Osteocyte (in vitro differentiated cells): ENCODE results near the gene RASAL2. TPM values are rescaled to one million over a fixed set of nuclear protein-coding genes. Genes with fewer than 3 reads are reported as not detected.
"Not testable (repeated sequence)": the region's sequence is repeated elsewhere in the genome, so short reads cannot be mapped to it uniquely, and the experiment has no call there.

ENCODE experiments used
- DNase-seq: peaks from one replicate; pipeline ENCODE4 v3.0.0; 2021; ENCODE audit warnings: mixed read lengths; ENCODE audit not compliant: unreplicated experiment; ENCODE audit errors: extremely low spot score
- H3K27ac Mint-ChIP-seq: one replicate; pipeline ENCODE4 v1.8.0; 2021; ENCODE audit warnings: mild to moderate bottlenecking, mixed read lengths; ENCODE audit not compliant: unreplicated experiment
- H3K27me3 Mint-ChIP-seq: one replicate; pipeline ENCODE4 v1.8.0; 2021; ENCODE audit warnings: mixed read lengths; ENCODE audit not compliant: unreplicated experiment
- H3K36me3 Mint-ChIP-seq: one replicate; pipeline ENCODE4 v1.8.0; 2021; ENCODE audit warnings: mixed read lengths; ENCODE audit not compliant: unreplicated experiment
- H3K4me1 Mint-ChIP-seq: one replicate; pipeline ENCODE4 v1.8.0; 2021; ENCODE audit warnings: mixed read lengths; ENCODE audit not compliant: unreplicated experiment
- H3K4me3 Mint-ChIP-seq: one replicate; pipeline ENCODE4 v1.8.0; 2021; ENCODE audit warnings: mild to moderate bottlenecking, moderate library complexity, mixed read lengths; ENCODE audit not compliant: unreplicated experiment
- H3K9me3 Mint-ChIP-seq: one replicate; pipeline ENCODE4 v1.8.0; 2021; ENCODE audit warnings: mixed read lengths; ENCODE audit not compliant: unreplicated experiment
- CTCF ChIP-seq: fragments of 200-600 bp; sonication (generic); IDR thresholded peaks from 2 replicates; pipeline ENCODE4 v1.5.0; 2021; ENCODE audit warnings: antibody characterized with exemption, mild to moderate bottlenecking, moderate library complexity
- total RNA-seq: library from RNA; stranded (reverse); gene quantifications from 2 replicates; pipeline ENCODE4 v1.2.1, GENCODE V29; 2021

The RASAL2 gene
- total RNA-seq, 1 donor from 2014 or later, result 34.2 TPM

- H3K9me3 Mint-ChIP-seq, result no peaks in the 10 kb centered on the region
- H3K4me3 Mint-ChIP-seq, result peak overlapping the region; percentile 15
- no peaks in the 10 kb centered on the region for H3K27me3 Mint-ChIP-seq
- H3K36me3 Mint-ChIP-seq, result no peaks in the 10 kb centered on the region
- TF ChIP-seq CTCF, result peak; percentile 65
- H3K4me1 Mint-ChIP-seq, result peaks cover 41% of the 10 kb centered on the region
- DNase-seq, result no peak
- peak overlapping the region; percentile 86 for H3K27ac Mint-ChIP-seq
These were observed 250.7 kb downstream of the RASAL2 start for GRCh38 chr1:178344513-178345091.

- no peak for DNase-seq
- Mint-ChIP-seq H3K27me3 (no peaks in the 10 kb centered on the region), H3K4me1 (peaks cover 42% of the 10 kb centered on the region), H3K36me3 (no peaks in the 10 kb centered on the region), H3K27ac (peak overlapping the region; percentile 86), H3K9me3 (no peaks in the 10 kb centered on the region), H3K4me3 (no peak overlapping the region)
- no peak for TF ChIP-seq CTCF
These were observed 251.3 kb downstream of the RASAL2 start for GRCh38 chr1:178345238-178345637.

DNA sequence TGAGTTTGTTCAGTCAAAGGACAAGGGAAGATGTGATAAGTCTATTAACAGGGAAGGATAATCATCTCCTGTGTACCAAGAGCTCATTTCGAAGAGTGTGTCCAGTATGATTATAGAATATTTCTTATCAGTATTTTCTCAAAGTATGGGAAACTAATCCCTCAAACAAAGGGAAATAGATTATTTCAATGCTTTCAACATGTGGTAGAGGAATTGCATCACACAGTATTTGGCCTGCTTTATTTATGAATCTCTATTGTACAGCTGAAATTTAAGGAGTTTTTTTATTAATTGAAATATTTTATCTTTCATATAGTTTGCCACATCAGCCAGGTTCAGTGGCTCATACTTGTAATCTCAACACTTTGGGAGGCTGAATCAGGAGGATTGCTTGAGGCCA is 251.9 kb downstream of the RASAL2 start:
- DNase-seq, result no peak
- H3K4me1 Mint-ChIP-seq, result peaks cover 47% of the 10 kb centered on the region
- no peaks in the 10 kb centered on the region for H3K9me3 Mint-ChIP-seq
- no peaks in the 10 kb centered on the region for H3K36me3 Mint-ChIP-seq
- peak overlapping the region; percentile 86 for H3K27ac Mint-ChIP-seq
- TF ChIP-seq CTCF, result no peak
- H3K4me3 Mint-ChIP-seq, result no peak overlapping the region
- H3K27me3 Mint-ChIP-seq, result no peaks in the 10 kb centered on the region

- Mint-ChIP-seq H3K9me3 (peaks cover 9% of the 10 kb centered on the region), H3K36me3 (peaks cover 3% of the 10 kb centered on the region), H3K27ac (no peak overlapping the region), H3K4me3 (no peak overlapping the region), H3K27me3 (no peaks in the 10 kb centered on the region), H3K4me1 (peaks cover 28% of the 10 kb centered on the region)
- no peak for DNase-seq
- TF ChIP-seq CTCF, result no peak
These were observed 255.9 kb downstream of the RASAL2 start for GRCh38 chr1:178349801-178350200.

GRCh38 chr1:178351911-178352310 is 258.0 kb downstream of the RASAL2 start:
- not testable (repeated sequence) for H3K27ac Mint-ChIP-seq, H3K9me3 Mint-ChIP-seq, H3K27me3 Mint-ChIP-seq, H3K4me3 Mint-ChIP-seq, H3K36me3 Mint-ChIP-seq, DNase-seq
- peaks cover 20% of the 10 kb centered on the region for H3K4me1 Mint-ChIP-seq
